ENCODE measurements around the gene RBP5.
A peak's percentile ranks its signal among the peaks of the same experiment; 100 is the strongest.

RBP5 gene

DNA sequence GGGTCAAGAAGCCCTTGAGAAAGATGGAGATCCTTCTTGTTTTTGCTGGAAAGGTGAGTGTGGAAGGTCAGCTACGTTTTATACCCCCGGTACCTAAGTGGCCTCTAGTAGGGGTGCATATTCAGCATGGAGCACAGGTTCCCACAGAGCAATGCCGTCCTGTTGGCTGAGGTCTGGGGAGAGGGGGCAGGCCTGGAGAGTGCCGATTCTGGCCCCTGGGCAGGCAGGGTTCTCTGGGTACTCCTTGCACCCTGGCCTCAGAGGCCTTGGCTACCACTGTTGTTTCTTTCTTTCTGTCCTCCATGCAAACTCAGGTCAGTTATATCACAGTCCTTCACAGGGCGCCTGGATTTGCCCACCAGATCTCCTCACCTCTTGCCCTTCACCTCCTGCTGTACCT lies 8.5 kb downstream of the RBP5 start:
- H2BK15ac ChIP-seq (ENCODE audit: low read depth, poor library complexity, severe bottlenecking), result peak overlapping the region; percentile 29
- no peak overlapping the region for H3K27ac ChIP-seq (ENCODE audit: low read length, poor library complexity, severe bottlenecking)
- no peak overlapping the region for H2AFZ ChIP-seq (ENCODE audit: low read depth, low read length)
- H4K8ac ChIP-seq (ENCODE audit: low read length), result no peak overlapping the region
- H2AK5ac ChIP-seq (ENCODE audit: low read length, severe bottlenecking), result no peak overlapping the region
- WGBS, result 79% methylated on average over 5 of the region's 5 CpGs
- no peak overlapping the region for H3K18ac ChIP-seq (ENCODE audit: low read depth in 1 of 2, low read length in 2 of 2)
- H3K4me2 ChIP-seq (ENCODE audit: low read length, poor library complexity, severe bottlenecking), result no peak overlapping the region
- no peak overlapping the region for H4K91ac ChIP-seq (ENCODE audit: low read length)
- no peak overlapping the region for H3K4me3 ChIP-seq (ENCODE audit: insufficient read depth in 1 of 2, low read depth in 1 of 2, low read length in 2 of 2)
- H2BK120ac ChIP-seq (ENCODE audit: low read depth, low read length), result no peak overlapping the region
- no peaks in the 10 kb centered on the region for H3K27me3 ChIP-seq (ENCODE audit: control insufficient read depth in 1 of 2, insufficient read depth in 1 of 2, low read length in 2 of 2)
- H2BK5ac ChIP-seq (ENCODE audit: low read depth, low read length, poor library complexity, severe bottlenecking), result no peak overlapping the region
- no peak overlapping the region for H3K9ac ChIP-seq (ENCODE audit: low read length)
- no peaks in the 10 kb centered on the region for H3K9me3 ChIP-seq (ENCODE audit: control insufficient read depth, low read length)
- H3K4me1 ChIP-seq (ENCODE audit: control insufficient read depth, insufficient read depth, low read depth, low read length), result peaks cover 2% of the 10 kb centered on the region
- H3K4ac ChIP-seq (ENCODE audit: low read depth in 1 of 2, low read length in 2 of 2), result no peak overlapping the region
- DNase-seq, result no peak
- peaks cover 37 to 48% of the 10 kb centered on the region in 2 experiments for H3K36me3 ChIP-seq (ENCODE audit: control insufficient read depth in 1 of 2, insufficient read depth in 2 of 2, low read depth in 1 of 2, low read length in 2 of 2)
- H3K23ac ChIP-seq (ENCODE audit: low read length in 2 of 2), result no peak overlapping the region
- H2BK12ac ChIP-seq (ENCODE audit: low read length in 2 of 2), result no peak overlapping the region
- no peaks in the 10 kb centered on the region for H3K79me1 ChIP-seq (replicated peaks; ENCODE audit: low read length, poor library complexity, severe bottlenecking)
- H3K14ac ChIP-seq (ENCODE audit: low read length in 2 of 2), result no peak overlapping the region

DNA sequence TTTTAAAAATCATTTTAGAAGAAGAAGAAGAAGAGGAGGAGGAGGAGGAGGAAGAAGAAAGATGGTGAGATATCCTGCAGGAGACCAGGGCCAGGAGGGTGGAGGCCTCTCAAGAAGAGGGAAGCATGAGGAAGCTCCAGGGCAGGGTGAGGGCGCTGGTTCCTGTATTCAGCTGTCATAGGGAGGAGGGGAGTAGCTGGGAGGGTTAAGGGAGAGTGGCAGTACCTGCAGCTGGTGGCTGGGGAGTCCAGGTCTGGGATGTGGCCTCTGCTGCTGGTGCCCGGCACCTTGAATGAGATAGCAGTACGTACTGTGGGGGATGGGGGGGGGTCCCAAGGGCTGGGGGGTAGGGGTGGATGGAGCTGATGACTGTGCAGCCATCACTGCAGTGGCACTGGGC lies 9.8 kb downstream of the RBP5 start:
- H3K79me1 ChIP-seq (replicated peaks; ENCODE audit: low read length, poor library complexity, severe bottlenecking), result no peaks in the 10 kb centered on the region
- H2AK5ac ChIP-seq (ENCODE audit: low read length, severe bottlenecking), result no peak overlapping the region
- no peak overlapping the region for H2BK15ac ChIP-seq (ENCODE audit: low read depth, poor library complexity, severe bottlenecking)
- no peak overlapping the region for H4K8ac ChIP-seq (ENCODE audit: low read length)
- no peak overlapping the region for H3K9ac ChIP-seq (ENCODE audit: low read length)
- H3K4me1 ChIP-seq (ENCODE audit: control insufficient read depth, insufficient read depth, low read depth, low read length), result peaks cover 2% of the 10 kb centered on the region
- no peak overlapping the region for H3K4me2 ChIP-seq (ENCODE audit: low read length, poor library complexity, severe bottlenecking)
- no peak overlapping the region for H3K27ac ChIP-seq (ENCODE audit: low read length, poor library complexity, severe bottlenecking)
- no peak overlapping the region for H2BK12ac ChIP-seq (ENCODE audit: low read length in 2 of 2)
- H3K4ac ChIP-seq (ENCODE audit: low read depth in 1 of 2, low read length in 2 of 2), result no peak overlapping the region
- no peak overlapping the region for H3K18ac ChIP-seq (ENCODE audit: low read depth in 1 of 2, low read length in 2 of 2)
- no peak overlapping the region for H4K91ac ChIP-seq (ENCODE audit: low read length)
- no peak overlapping the region for H2BK5ac ChIP-seq (ENCODE audit: low read depth, low read length, poor library complexity, severe bottlenecking)
- H3K14ac ChIP-seq (ENCODE audit: low read length in 2 of 2), result no peak overlapping the region
- H3K23ac ChIP-seq (ENCODE audit: low read length in 2 of 2), result no peak overlapping the region
- no peak overlapping the region for H2BK120ac ChIP-seq (ENCODE audit: low read depth, low read length)
- H3K9me3 ChIP-seq (ENCODE audit: control insufficient read depth, low read length), result no peaks in the 10 kb centered on the region
- no peaks in the 10 kb centered on the region for H3K27me3 ChIP-seq (ENCODE audit: control insufficient read depth in 1 of 2, insufficient read depth in 1 of 2, low read length in 2 of 2)
- DNase-seq, result no peak
- H2AFZ ChIP-seq (ENCODE audit: low read depth, low read length), result no peak overlapping the region
- H3K36me3 ChIP-seq (ENCODE audit: control insufficient read depth in 1 of 2, insufficient read depth in 2 of 2, low read depth in 1 of 2, low read length in 2 of 2), result peaks cover 44 to 60% of the 10 kb centered on the region in 2 experiments
- 83% methylated on average over 3 of the region's 3 CpGs for WGBS
- H3K4me3 ChIP-seq (ENCODE audit: insufficient read depth in 1 of 2, low read depth in 1 of 2, low read length in 2 of 2), result no peak overlapping the region

DNA sequence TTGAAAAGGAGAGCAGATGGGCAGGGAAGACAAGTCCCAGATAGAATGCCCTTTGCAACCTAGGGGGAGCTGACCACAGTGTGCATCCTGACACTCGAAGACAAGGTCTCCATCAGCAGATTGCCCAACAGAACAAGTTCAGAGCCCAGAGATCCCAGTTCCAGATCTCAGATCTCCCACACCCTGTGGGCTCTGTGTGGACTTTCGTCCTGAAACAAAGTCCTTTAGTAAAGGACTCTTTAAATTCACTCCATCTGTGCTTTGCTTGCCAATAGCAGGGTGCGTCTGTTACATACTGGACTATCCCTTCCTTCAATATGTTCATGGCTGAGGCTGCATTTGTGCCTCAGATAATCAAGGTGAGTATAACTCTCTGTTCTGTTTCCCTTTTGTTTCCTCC lies 11.0 kb downstream of the RBP5 start:
- Histone ChIP-seq H2BK12ac (ENCODE audit: low read length in 2 of 2) (no peak overlapping the region), H4K8ac (ENCODE audit: low read length) (no peak overlapping the region)

DNA sequence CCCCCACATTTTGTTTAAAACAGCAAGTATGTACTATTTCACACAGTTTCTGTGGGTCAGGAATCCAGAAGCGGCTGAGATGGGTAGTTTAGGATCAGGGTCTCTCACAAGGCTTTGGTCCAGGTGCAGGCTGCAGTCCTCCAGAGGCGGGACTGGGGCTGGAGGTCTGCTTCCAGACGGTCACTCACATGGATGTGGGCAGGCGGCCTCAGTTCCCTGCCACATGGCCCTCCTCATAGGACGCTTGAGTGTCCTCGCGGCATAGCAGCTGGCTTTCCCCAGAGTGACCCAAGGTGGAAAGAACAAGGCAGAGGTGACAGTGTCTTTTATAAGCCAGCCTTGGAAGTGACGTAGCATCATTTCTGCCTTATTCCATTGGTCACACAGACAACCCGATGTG lies 11.8 kb downstream of the RBP5 start:
- Histone ChIP-seq H2BK12ac (ENCODE audit: low read length in 2 of 2) (no peak overlapping the region), H2AK5ac (ENCODE audit: low read length, severe bottlenecking) (no peak overlapping the region), H3K9ac (ENCODE audit: low read length) (no peak overlapping the region), H3K36me3 (ENCODE audit: control insufficient read depth in 1 of 2, insufficient read depth in 2 of 2, low read depth in 1 of 2, low read length in 2 of 2) (peaks cover 48 to 60% of the 10 kb centered on the region in 2 experiments), H3K4me3 (ENCODE audit: insufficient read depth in 1 of 2, low read depth in 1 of 2, low read length in 2 of 2) (no peak overlapping the region), H3K18ac (ENCODE audit: low read depth in 1 of 2, low read length in 2 of 2) (no peak overlapping the region), H3K9me3 (ENCODE audit: control insufficient read depth, low read length) (no peaks in the 10 kb centered on the region), H3K4me2 (ENCODE audit: low read length, poor library complexity, severe bottlenecking) (no peak overlapping the region), H3K23ac (ENCODE audit: low read length in 2 of 2) (no peak overlapping the region), H3K14ac (ENCODE audit: low read length in 2 of 2) (no peak overlapping the region), H3K27me3 (ENCODE audit: control insufficient read depth in 1 of 2, insufficient read depth in 1 of 2, low read length in 2 of 2) (no peaks in the 10 kb centered on the region), H2AFZ (ENCODE audit: low read depth, low read length) (no peak overlapping the region), H2BK15ac (ENCODE audit: low read depth, poor library complexity, severe bottlenecking) (no peak overlapping the region), H3K4ac (ENCODE audit: low read depth in 1 of 2, low read length in 2 of 2) (no peak overlapping the region), H2BK5ac (ENCODE audit: low read depth, low read length, poor library complexity, severe bottlenecking) (no peak overlapping the region), H4K8ac (ENCODE audit: low read length) (no peak overlapping the region), H3K27ac (ENCODE audit: low read length, poor library complexity, severe bottlenecking) (no peak overlapping the region), H4K91ac (ENCODE audit: low read length) (no peak overlapping the region), H2BK120ac (ENCODE audit: low read depth, low read length) (no peak overlapping the region), H3K79me1 (replicated peaks; ENCODE audit: low read length, poor library complexity, severe bottlenecking) (no peaks in the 10 kb centered on the region), H3K4me1 (ENCODE audit: control insufficient read depth, insufficient read depth, low read depth, low read length) (no peaks in the 10 kb centered on the region)
- WGBS, result 93% methylated on average over 9 of the region's 9 CpGs
- DNase-seq, result no peak

More for the DNA sequence above, 11.0 kb downstream of the RBP5 start:
- no peak overlapping the region for H4K91ac ChIP-seq (ENCODE audit: low read length)
- no peak overlapping the region for H2BK120ac ChIP-seq (ENCODE audit: low read depth, low read length)
- no peak overlapping the region for H3K14ac ChIP-seq (ENCODE audit: low read length in 2 of 2)
- H3K4me1 ChIP-seq (ENCODE audit: control insufficient read depth, insufficient read depth, low read depth, low read length), result no peaks in the 10 kb centered on the region
- no peaks in the 10 kb centered on the region for H3K79me1 ChIP-seq (replicated peaks; ENCODE audit: low read length, poor library complexity, severe bottlenecking)
- no peaks in the 10 kb centered on the region for H3K27me3 ChIP-seq (ENCODE audit: control insufficient read depth in 1 of 2, insufficient read depth in 1 of 2, low read length in 2 of 2)
- no peak overlapping the region for H2BK15ac ChIP-seq (ENCODE audit: low read depth, poor library complexity, severe bottlenecking)
- peaks cover 48 to 60% of the 10 kb centered on the region in 2 experiments for H3K36me3 ChIP-seq (ENCODE audit: control insufficient read depth in 1 of 2, insufficient read depth in 2 of 2, low read depth in 1 of 2, low read length in 2 of 2)
- H3K4me3 ChIP-seq (ENCODE audit: insufficient read depth in 1 of 2, low read depth in 1 of 2, low read length in 2 of 2), result no peak overlapping the region
- H2AK5ac ChIP-seq (ENCODE audit: low read length, severe bottlenecking), result no peak overlapping the region
- no peak overlapping the region for H3K9ac ChIP-seq (ENCODE audit: low read length)
- no peak overlapping the region for H3K27ac ChIP-seq (ENCODE audit: low read length, poor library complexity, severe bottlenecking)
- no peak overlapping the region for H2AFZ ChIP-seq (ENCODE audit: low read depth, low read length)
- H3K4ac ChIP-seq (ENCODE audit: low read depth in 1 of 2, low read length in 2 of 2), result no peak overlapping the region
- no peaks in the 10 kb centered on the region for H3K9me3 ChIP-seq (ENCODE audit: control insufficient read depth, low read length)
- 81% methylated on average over 3 of the region's 3 CpGs for WGBS
- no peak overlapping the region for H3K18ac ChIP-seq (ENCODE audit: low read depth in 1 of 2, low read length in 2 of 2)
- H2BK5ac ChIP-seq (ENCODE audit: low read depth, low read length, poor library complexity, severe bottlenecking), result no peak overlapping the region
- DNase-seq, result no peak
- no peak overlapping the region for H3K4me2 ChIP-seq (ENCODE audit: low read length, poor library complexity, severe bottlenecking)
- no peak overlapping the region for H3K23ac ChIP-seq (ENCODE audit: low read length in 2 of 2)

Data from mesenchymal stem cell (in vitro differentiated cells and primary cell).